Peyer's patch (tissue), 4 donors: ENCODE results near the gene OMA1. TPM values are rescaled to one million over a fixed set of nuclear protein-coding genes. Genes with fewer than 3 reads are reported as not detected.
"Not testable (repeated sequence)": the region's sequence is repeated elsewhere in the genome, so short reads cannot be mapped to it uniquely, and the experiment has no call there.

Experiments
- DNase-seq, 3 donors: peaks; one replicate each; pipeline ENCODE4 v3.0.0-alpha.2; 2017 to 2019
- H3K27ac ChIP-seq, 4 donors: fragments of 200-600 bp; sonication (generic); one replicate each; pipeline ENCODE4 v1.5.1; 2016 to 2019
- H3K27me3 ChIP-seq, 2 donors: fragments of 200-600 bp; sonication (generic); one replicate each; pipeline ENCODE4 v1.5.1; 2019
- H3K36me3 ChIP-seq, 3 donors: fragments of 200-600 bp; sonication (generic); one replicate each; pipeline ENCODE4 v1.5.1; 2016 to 2019
- H3K4me1 ChIP-seq, 4 donors: fragments of 200-600 bp; sonication (generic); one replicate each; pipeline ENCODE4 v1.5.1; 2016 to 2019
- H3K4me3 ChIP-seq, 4 donors: fragments of 200-600 bp; sonication (generic); 1 replicate in 3 of 4; 2 replicates in 1 of 4; pipeline ENCODE4 v1.5.1; 2016 to 2019; ENCODE audit warnings: mild to moderate bottlenecking in 1 of 4
- H3K9me3 ChIP-seq, 4 donors: fragments of 200-600 bp; sonication (generic); one replicate each; pipeline ENCODE4 v1.5.1; 2016 to 2019; ENCODE audit warnings: mild to moderate bottlenecking in 1 of 4
- CTCF ChIP-seq, 6 experiments: fragments of 450-650 bp in 4 of 6; fragments of 200-600 bp in 2 of 6; sonication (generic) in 1 of 6; IDR thresholded peaks; one replicate each; pipeline ENCODE4 v1.5.1; 2017 to 2019; ENCODE audit warnings: antibody characterized with exemption in 6 of 6, mild to moderate bottlenecking in 3 of 6, moderate library complexity in 1 of 6
- POLR2A ChIP-seq, 2 donors: fragments of 450-650 bp; IDR thresholded peaks; one replicate each; pipeline ENCODE4 v1.5.1; 2017; ENCODE audit warnings: antibody characterized with exemption in 2 of 2, mild to moderate bottlenecking in 2 of 2, moderate library complexity in 2 of 2
- total RNA-seq, 4 donors: library from RNA; depleted of rRNA; stranded (reverse); fragments of >200 nt; gene quantifications; one replicate each; pipeline ENCODE4 v1.1.0, GENCODE V29; 2016

Gene OMA1
- total RNA-seq, 4 donors from 2014 or later, result 15.5 to 52.8 (median 17.6) TPM

DNA sequence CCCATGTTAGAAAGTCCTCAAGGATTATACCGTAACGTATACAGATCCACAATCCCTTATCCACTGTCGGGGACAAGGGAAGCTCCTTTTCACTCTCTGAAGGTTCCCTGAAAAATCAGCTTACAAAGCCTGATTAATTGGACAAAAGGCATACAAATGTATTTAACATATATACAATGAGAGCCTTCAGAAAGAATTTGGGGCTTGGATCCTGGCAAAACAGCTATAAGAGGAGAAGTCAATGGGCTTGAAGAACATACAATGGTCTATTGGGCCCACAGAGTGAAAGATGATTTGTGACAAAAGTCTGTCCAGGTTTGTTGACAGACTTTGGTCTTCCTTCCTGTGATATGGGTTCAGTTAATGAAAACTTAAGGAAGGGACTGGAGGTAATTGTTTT is 19.8 kb upstream of the OMA1 start:
- DNase-seq, result no peak
- no peaks in the 10 kb centered on the region for H3K9me3 ChIP-seq
- H3K27me3 ChIP-seq, result no peaks in the 10 kb centered on the region
- TF ChIP-seq CTCF (IDR thresholded peaks at IDR 0.05), result no peak
- no peak for TF ChIP-seq POLR2A (IDR thresholded peaks at IDR 0.05)
- no peaks in the 10 kb centered on the region for H3K4me1 ChIP-seq
- no peak overlapping the region for H3K27ac ChIP-seq
- H3K4me3 ChIP-seq, result no peak overlapping the region
- no peaks in the 10 kb centered on the region for H3K36me3 ChIP-seq

- not testable (repeated sequence) for H3K4me3 ChIP-seq, H3K4me1 ChIP-seq, H3K27ac ChIP-seq, H3K36me3 ChIP-seq, DNase-seq, H3K27me3 ChIP-seq, H3K9me3 ChIP-seq
Observed at GRCh38 chr1:58563715-58564114, 17.2 kb upstream of the OMA1 start.

- no peaks in the 10 kb centered on the region for H3K4me1 ChIP-seq
- TF ChIP-seq CTCF (IDR thresholded peaks at IDR 0.05) (no peak), POLR2A (IDR thresholded peaks at IDR 0.05) (no peak)
- no peak overlapping the region for H3K27ac ChIP-seq
- no peak for DNase-seq
- no peaks in the 10 kb centered on the region for H3K9me3 ChIP-seq
- H3K4me3 ChIP-seq, result no peak overlapping the region
- H3K36me3 ChIP-seq, result no peaks in the 10 kb centered on the region
- no peaks in the 10 kb centered on the region for H3K27me3 ChIP-seq
Observed at GRCh38 chr1:58561633-58562032, 15.1 kb upstream of the OMA1 start.

DNA sequence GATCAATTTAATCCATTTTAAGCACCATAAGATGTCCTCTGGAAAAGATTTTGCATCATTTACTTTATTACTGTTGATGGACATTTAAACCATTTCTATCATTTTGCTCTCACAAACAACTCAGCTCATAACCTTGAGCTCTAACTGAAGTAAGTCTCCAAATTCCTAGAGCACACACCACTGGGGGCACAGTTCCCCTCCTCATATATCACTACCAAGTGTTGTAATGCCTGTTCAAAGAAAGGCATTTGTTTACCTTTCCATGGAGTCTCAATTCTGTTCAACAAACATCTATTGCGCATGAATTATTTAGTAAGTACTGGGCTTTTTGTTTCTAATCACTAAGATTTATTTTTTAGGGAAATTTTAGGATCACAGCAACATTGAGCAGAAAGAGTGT is 8.9 kb upstream of the OMA1 start:
- no peak for DNase-seq
- Histone ChIP-seq H3K27ac (no peak overlapping the region), H3K4me3 (no peak overlapping the region), H3K27me3 (no peaks in the 10 kb centered on the region), H3K36me3 (no peaks in the 10 kb centered on the region), H3K4me1 (no peaks in the 10 kb centered on the region), H3K9me3 (no peaks in the 10 kb centered on the region)
- TF ChIP-seq POLR2A (IDR thresholded peaks at IDR 0.05), result no peak
- TF ChIP-seq CTCF (IDR thresholded peaks at IDR 0.05), result no peak

DNA sequence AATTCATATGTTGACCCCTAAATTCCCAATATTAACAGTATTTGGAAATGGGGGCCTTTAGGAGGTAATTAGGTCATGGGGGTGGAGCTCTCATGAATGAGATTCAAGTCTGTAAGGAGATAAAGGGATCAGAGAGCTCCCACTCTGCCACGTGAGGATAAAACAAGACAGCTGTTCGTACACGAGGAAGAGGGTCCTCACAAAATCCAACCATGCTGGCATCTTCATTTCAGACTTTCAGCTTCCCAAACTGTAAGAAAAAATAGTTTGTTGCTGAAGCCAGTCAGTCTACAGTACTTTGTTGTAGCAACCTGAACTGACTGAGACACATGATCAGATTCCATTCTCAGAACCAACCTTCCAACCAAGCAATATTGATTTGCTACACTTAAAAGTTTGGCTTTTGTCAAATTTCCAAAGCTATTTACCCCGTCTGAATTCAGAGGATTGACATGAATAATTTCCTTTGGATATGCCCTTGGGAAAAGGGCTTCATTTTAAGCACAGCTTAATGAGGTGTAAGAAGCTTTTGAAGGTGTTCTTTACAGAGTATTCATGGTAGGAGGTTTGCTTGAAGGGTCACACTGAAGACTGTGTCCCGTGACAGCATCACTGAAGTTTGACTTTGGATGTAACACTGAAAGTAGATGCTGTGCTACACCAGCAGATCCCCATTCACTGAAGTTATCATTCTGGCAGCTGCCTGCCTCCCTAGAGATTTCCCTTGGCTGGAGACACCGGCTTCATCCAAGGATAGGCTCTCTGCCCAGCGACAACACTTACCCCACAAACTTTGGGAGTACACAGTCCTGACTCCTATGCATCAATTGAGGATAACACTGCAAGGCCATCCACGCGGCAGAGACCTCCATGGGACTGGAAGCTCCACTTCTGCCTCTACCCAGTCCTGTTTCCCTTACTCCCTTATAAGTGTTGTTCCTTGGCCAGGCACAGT is 4.9 kb upstream of the OMA1 start:
- DNase-seq, result no peak
- H3K9me3 ChIP-seq, result no peaks in the 10 kb centered on the region
- no peak overlapping the region for H3K27ac ChIP-seq
- TF ChIP-seq POLR2A (IDR thresholded peaks at IDR 0.05) (no peak), CTCF (IDR thresholded peaks at IDR 0.05) (no peak)
- no peak overlapping the region for H3K4me3 ChIP-seq
- no peaks in the 10 kb centered on the region for H3K36me3 ChIP-seq
- H3K27me3 ChIP-seq, result no peaks in the 10 kb centered on the region
- no peaks in the 10 kb centered on the region for H3K4me1 ChIP-seq

DNA sequence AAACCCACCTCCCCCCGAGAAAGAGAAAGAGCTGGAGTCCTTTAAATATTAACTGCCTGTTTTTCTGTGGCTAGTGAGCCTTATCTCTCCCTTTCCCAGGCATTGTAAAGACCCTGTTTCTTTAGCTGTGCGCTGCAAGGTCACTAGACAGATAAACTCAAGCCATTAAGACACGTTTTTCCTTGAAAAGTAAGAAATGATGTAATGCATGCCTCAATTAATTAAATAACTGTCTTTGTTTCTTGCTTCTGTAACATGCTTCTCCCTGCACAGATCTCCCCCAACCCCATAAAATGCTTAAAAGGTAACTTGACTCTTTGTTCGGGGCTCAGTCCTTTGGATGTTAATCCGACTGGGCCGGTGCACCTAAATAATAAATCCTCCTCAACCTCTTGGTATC is 2.8 kb upstream of the OMA1 start:
- H3K27ac ChIP-seq, H3K36me3 ChIP-seq, H3K9me3 ChIP-seq: not testable (repeated sequence)

More for the DNA sequence above, 2.8 kb upstream of the OMA1 start:
- H3K4me3 ChIP-seq, H3K27me3 ChIP-seq, DNase-seq: not testable (repeated sequence)
- H3K4me1 ChIP-seq, result peaks cover 0 to 10% (median 0%) of the 10 kb centered on the region in 4 donors
